ENCODE data around the gene RAB3IP. TPM values are rescaled to one million over a fixed set of nuclear protein-coding genes. Genes with fewer than 3 reads are reported as not detected.

RAB3IP gene
- total and polyA plus RNA-seq, 7 donors: 3.6 to 40.0 (median 11.4) TPM

GRCh38 chr12:69765515-69765914 lies 26.9 kb downstream of the RAB3IP start:
- H3K4me1 ChIP-seq: no peaks in the 10 kb centered on the region
- H3K4me3 ChIP-seq: no peak overlapping the region
- intact Hi-C loops (cut with DNase I): no loop called here
- H3K27ac ChIP-seq: no peak overlapping the region
- WGBS, 2 donors: 97 to 99% methylated on average over 3 of the region's 3 CpGs
- no peaks in the 10 kb centered on the region for H3K27me3 ChIP-seq
- DNase-seq: no peak
- peaks cover 0 to 12% (median 4%) of the 10 kb centered on the region in 4 donors for H3K36me3 ChIP-seq
- peaks cover 4 to 13% (median 9%) of the 10 kb centered on the region in 4 donors for H3K9me3 ChIP-seq
- TF ChIP-seq CTCF (IDR thresholded peaks at IDR 0.05) (no peak), POLR2AphosphoS5 (IDR thresholded peaks at IDR 0.05) (no peak), EP300 (IDR thresholded peaks at IDR 0.05) (no peak), POLR2A (IDR thresholded peaks at IDR 0.05) (no peak)

GRCh38 chr12:69766260-69766659 lies 27.6 kb downstream of the RAB3IP start:
- intact Hi-C loops (cut with DNase I): no loop called here
- WGBS, 2 donors: 96 to 97% methylated on average over 6 of the region's 6 CpGs
- no peaks in the 10 kb centered on the region for H3K4me1 ChIP-seq
- peaks cover 0 to 12% (median 4%) of the 10 kb centered on the region in 4 donors for H3K36me3 ChIP-seq
- DNase-seq: no peak
- TF ChIP-seq CTCF (IDR thresholded peaks at IDR 0.05) (no peak), POLR2A (IDR thresholded peaks at IDR 0.05) (no peak), EP300 (IDR thresholded peaks at IDR 0.05) (no peak), POLR2AphosphoS5 (IDR thresholded peaks at IDR 0.05) (no peak)
- H3K9me3 ChIP-seq: peaks cover 6 to 13% (median 9%) of the 10 kb centered on the region in 4 donors
- H3K4me3 ChIP-seq: no peak overlapping the region
- H3K27ac ChIP-seq: no peak overlapping the region
- H3K27me3 ChIP-seq: no peaks in the 10 kb centered on the region

GRCh38 chr12:69779928-69780327 lies 41.3 kb downstream of the RAB3IP start:
- TF ChIP-seq CTCF (IDR thresholded peaks at IDR 0.05) (no peak), EP300 (IDR thresholded peaks at IDR 0.05) (no peak), POLR2AphosphoS5 (IDR thresholded peaks at IDR 0.05) (no peak), POLR2A (IDR thresholded peaks at IDR 0.05) (no peak)
- no peaks in the 10 kb centered on the region for H3K36me3 ChIP-seq
- no peaks in the 10 kb centered on the region for H3K27me3 ChIP-seq
- 80 to 91% methylated on average over 7 of the region's 7 CpGs for WGBS, 2 donors
- no peak overlapping the region for H3K4me3 ChIP-seq
- DNase-seq: no peak
- H3K4me1 ChIP-seq: no peaks in the 10 kb centered on the region
- no peaks in the 10 kb centered on the region for H3K9me3 ChIP-seq
- no peak overlapping the region for H3K27ac ChIP-seq
- intact Hi-C loops (cut with DNase I): no loop called here

- Histone ChIP-seq H3K27ac (no peak overlapping the region), H3K9me3 (no peaks in the 10 kb centered on the region), H3K4me1 (no peaks in the 10 kb centered on the region), H3K4me3 (no peak overlapping the region), H3K27me3 (no peaks in the 10 kb centered on the region), H3K36me3 (peaks cover 0 to 5% (median 0%) of the 10 kb centered on the region in 4 donors)
- DNase-seq: no peak
- intact Hi-C loops (cut with DNase I): no loop called here
- 94 to 96% methylated on average over 6 of the region's 6 CpGs for WGBS, 2 donors
- no peak for TF ChIP-seq CTCF (IDR thresholded peaks at IDR 0.05)
Measured at GRCh38 chr12:69783365-69783764, 44.7 kb downstream of the RAB3IP start.

- peaks cover 0 to 8% (median 2%) of the 10 kb centered on the region in 4 donors for H3K9me3 ChIP-seq
- intact Hi-C loops (cut with DNase I): no loop called here
- no peak overlapping the region for H3K27ac ChIP-seq
- no peak overlapping the region for H3K4me3 ChIP-seq
- no peaks in the 10 kb centered on the region for H3K4me1 ChIP-seq
- DNase-seq: no peak
- H3K27me3 ChIP-seq: no peaks in the 10 kb centered on the region
- H3K36me3 ChIP-seq: peaks cover 0 to 5% (median 0%) of the 10 kb centered on the region in 4 donors
- TF ChIP-seq POLR2A (IDR thresholded peaks at IDR 0.05) (no peak), CTCF (IDR thresholded peaks at IDR 0.05) (no peak), EP300 (IDR thresholded peaks at IDR 0.05) (no peak), POLR2AphosphoS5 (IDR thresholded peaks at IDR 0.05) (no peak)
Measured at GRCh38 chr12:69789351-69789750, 50.7 kb downstream of the RAB3IP start.
